Astrocyte (in vitro differentiated cells and primary cell): ENCODE data around the gene CSGALNACT2. TPM values are rescaled to one million over a fixed set of nuclear protein-coding genes. Genes with fewer than 3 reads are reported as not detected.

Source experiments
- DNase-seq: peaks from one replicate; pipeline ENCODE4 v3.0.0-alpha.2; 2010; ENCODE audit warnings: low read depth
- FAIRE-seq: peaks from 2 replicates; lab custom pipeline; 2011; peaks lifted over from hg19 to GRCh38; lab: Jason Lieb, UNC
- H2AFZ ChIP-seq: 2 replicates; pipeline ENCODE4 v1.6.0; 2012; ENCODE audit warnings: low read depth, low read length, inconsistent platforms
- H3K27ac ChIP-seq: 2 replicates; pipeline ENCODE4 v1.5.1; 2011; ENCODE audit warnings: low read depth, low read length, inconsistent platforms
- H3K27me3 ChIP-seq: 2 replicates; pipeline ENCODE4 v1.6.0; 2011; ENCODE audit warnings: low read length, inconsistent platforms; ENCODE audit not compliant: insufficient read depth
- H3K36me3 ChIP-seq: 2 replicates; pipeline ENCODE4 v1.5.1; 2011; ENCODE audit warnings: low read length, inconsistent platforms; ENCODE audit not compliant: insufficient read depth
- H3K4me1 ChIP-seq: 2 replicates; pipeline ENCODE4 v1.5.1; 2011; ENCODE audit warnings: low read length, inconsistent platforms; ENCODE audit not compliant: insufficient read depth
- H3K4me2 ChIP-seq: 2 replicates; pipeline ENCODE4 v1.6.0; 2012; ENCODE audit warnings: low read length, inconsistent platforms
- H3K4me3 ChIP-seq: 2 replicates; pipeline ENCODE4 v1.5.1; 2011; ENCODE audit warnings: low read depth, mild to moderate bottlenecking, low read length, inconsistent platforms; ENCODE audit not compliant: insufficient read depth
- H3K79me2 ChIP-seq: 2 replicates; pipeline ENCODE4 v1.6.0; 2012; ENCODE audit warnings: mild to moderate bottlenecking, low read length, inconsistent platforms; ENCODE audit not compliant: insufficient read depth
- H3K9ac ChIP-seq: 2 replicates; pipeline ENCODE4 v1.6.0; 2012; ENCODE audit warnings: mild to moderate bottlenecking, low read length, inconsistent platforms
- H3K9me3 ChIP-seq: 2 replicates; pipeline ENCODE4 v1.5.1; 2012; ENCODE audit warnings: low read depth, mild to moderate bottlenecking, low read length, inconsistent platforms; ENCODE audit not compliant: insufficient read depth
- H4K20me1 ChIP-seq: 2 replicates; pipeline ENCODE4 v1.6.0; 2012; ENCODE audit warnings: low read length, inconsistent platforms; ENCODE audit not compliant: insufficient read depth
- H3K27ac Mint-ChIP-seq: one replicate; pipeline ENCODE4 v1.8.0; 2021; ENCODE audit warnings: mild to moderate bottlenecking, mixed read lengths; ENCODE audit not compliant: unreplicated experiment
- H3K27me3 Mint-ChIP-seq: one replicate; pipeline ENCODE4 v1.8.0; 2021; ENCODE audit warnings: low read depth, mixed read lengths; ENCODE audit not compliant: unreplicated experiment
- H3K36me3 Mint-ChIP-seq: one replicate; pipeline ENCODE4 v1.8.0; 2021; ENCODE audit warnings: low read depth, mixed read lengths; ENCODE audit not compliant: unreplicated experiment
- H3K4me1 Mint-ChIP-seq: one replicate; pipeline ENCODE4 v1.8.0; 2021; ENCODE audit warnings: low read depth, mixed read lengths; ENCODE audit not compliant: unreplicated experiment
- H3K4me3 Mint-ChIP-seq: one replicate; pipeline ENCODE4 v1.8.0; 2021; ENCODE audit warnings: mild to moderate bottlenecking, moderate library complexity, mixed read lengths; ENCODE audit not compliant: unreplicated experiment
- H3K9me3 Mint-ChIP-seq: one replicate; pipeline ENCODE4 v1.8.0; 2021; ENCODE audit warnings: mild to moderate bottlenecking, mixed read lengths; ENCODE audit not compliant: unreplicated experiment
- CTCF ChIP-seq: IDR thresholded peaks from 2 replicates; pipeline ENCODE4 v1.5.1; 2011; ENCODE audit warnings: low read depth, mild to moderate bottlenecking, inconsistent platforms, low read length, moderate library complexity; ENCODE audit not compliant: insufficient read depth
- EZH2 ChIP-seq: IDR thresholded peaks from 2 replicates; pipeline ENCODE4 v1.6.1; 2012; ENCODE audit warnings: mild to moderate bottlenecking, low read length, inconsistent platforms; ENCODE audit not compliant: insufficient read depth
- total RNA-seq: library from RNA; stranded (reverse); gene quantifications from 2 replicates; pipeline ENCODE4 v1.2.1, GENCODE V29; 2021

CSGALNACT2 gene
- total RNA-seq, 1 donor from 2014 or later: 28.5 TPM

GRCh38 chr10:43117777-43118583 is 20.3 kb upstream of the CSGALNACT2 start:
- Histone ChIP-seq H4K20me1 (no peaks in the 10 kb centered on the region), H3K9ac (no peak overlapping the region), H3K4me3 (no peak overlapping the region), H2AFZ (no peak overlapping the region), H3K9me3 (no peaks in the 10 kb centered on the region), H3K27ac (no peak overlapping the region), H3K27me3 (no peaks in the 10 kb centered on the region), H3K4me2 (no peak overlapping the region), H3K4me1 (peaks cover 4% of the 10 kb centered on the region), H3K36me3 (no peaks in the 10 kb centered on the region), H3K79me2 (no peaks in the 10 kb centered on the region)
- peaks cover 20% of the 10 kb centered on the region for H3K4me1 Mint-ChIP-seq
- H3K27ac Mint-ChIP-seq: no peak overlapping the region
- peaks cover 7% of the 10 kb centered on the region for H3K27me3 Mint-ChIP-seq
- TF ChIP-seq EZH2: no peak
- peaks cover 2% of the 10 kb centered on the region for H3K36me3 Mint-ChIP-seq
- FAIRE-seq (no peak), DNase-seq (no peak)
- no peaks in the 10 kb centered on the region for H3K9me3 Mint-ChIP-seq
- H3K4me3 Mint-ChIP-seq: no peak overlapping the region

GRCh38 chr10:43118631-43119415 is 19.4 kb upstream of the CSGALNACT2 start:
- H4K20me1 ChIP-seq: no peaks in the 10 kb centered on the region
- H3K27ac ChIP-seq: no peak overlapping the region
- DNase-seq: no peak
- H3K27ac Mint-ChIP-seq: no peak overlapping the region
- H3K9ac ChIP-seq: no peak overlapping the region
- peaks cover 7% of the 10 kb centered on the region for H3K27me3 Mint-ChIP-seq
- H3K4me3 ChIP-seq: no peak overlapping the region
- H3K4me3 Mint-ChIP-seq: no peak overlapping the region
- peaks cover 2% of the 10 kb centered on the region for H3K36me3 Mint-ChIP-seq
- H3K4me2 ChIP-seq: no peak overlapping the region
- no peaks in the 10 kb centered on the region for H3K9me3 Mint-ChIP-seq
- no peak overlapping the region for H2AFZ ChIP-seq
- no peaks in the 10 kb centered on the region for H3K27me3 ChIP-seq
- no peaks in the 10 kb centered on the region for H3K9me3 ChIP-seq
- H3K4me1 ChIP-seq: peaks cover 4% of the 10 kb centered on the region
- H3K4me1 Mint-ChIP-seq: peaks cover 20% of the 10 kb centered on the region
- FAIRE-seq: no peak
- TF ChIP-seq CTCF (no peak), EZH2 (no peak)
- H3K79me2 ChIP-seq: no peaks in the 10 kb centered on the region
- no peaks in the 10 kb centered on the region for H3K36me3 ChIP-seq

- H3K4me2 ChIP-seq: no peak overlapping the region
- DNase-seq: no peak
- H3K27ac Mint-ChIP-seq: no peak overlapping the region
- H3K9me3 ChIP-seq: no peaks in the 10 kb centered on the region
- H3K4me3 ChIP-seq: no peak overlapping the region
- H3K36me3 ChIP-seq: no peaks in the 10 kb centered on the region
- no peaks in the 10 kb centered on the region for H4K20me1 ChIP-seq
- H2AFZ ChIP-seq: no peak overlapping the region
- H3K36me3 Mint-ChIP-seq: no peaks in the 10 kb centered on the region
- H3K27me3 Mint-ChIP-seq: peaks cover 7% of the 10 kb centered on the region
- FAIRE-seq: no peak
- no peaks in the 10 kb centered on the region for H3K27me3 ChIP-seq
- peaks cover 20% of the 10 kb centered on the region for H3K4me1 Mint-ChIP-seq
- H3K4me1 ChIP-seq: peaks cover 4% of the 10 kb centered on the region
- no peak overlapping the region for H3K9ac ChIP-seq
- H3K27ac ChIP-seq: no peak overlapping the region
- H3K9me3 Mint-ChIP-seq: no peaks in the 10 kb centered on the region
- no peak overlapping the region for H3K4me3 Mint-ChIP-seq
- no peak for TF ChIP-seq EZH2
- TF ChIP-seq CTCF: no peak
- no peaks in the 10 kb centered on the region for H3K79me2 ChIP-seq
Observed at GRCh38 chr10:43119416-43120115, 18.7 kb upstream of the CSGALNACT2 start.
